OCI-LY1 (cell line): ENCODE results near the gene ORC1.

Experiments
- H2AFZ ChIP-seq: fragments of 200-600 bp; sonication (generic), shearing (Covaris generic); 2 replicates; pipeline ENCODE4 v1.6.0; 2014; ENCODE audit warnings: antibody characterized with exemption, mild to moderate bottlenecking, low read length
- H3F3A ChIP-seq: fragments of 200-600 bp; sonication (generic), shearing (Covaris generic); 2 replicates; pipeline ENCODE4 v1.6.0; 2014; ENCODE audit warnings: mild to moderate bottlenecking, antibody characterized with exemption, low read length, moderate library complexity; ENCODE audit not compliant: insufficient read depth
- H3K27ac ChIP-seq: fragments of 200-600 bp; sonication (generic); 2 replicates; pipeline ENCODE4 v1.5.1; 2014; ENCODE audit warnings: low read length, mixed run types, mild to moderate bottlenecking, low read depth; ENCODE audit not compliant: poor library complexity, severe bottlenecking
- H3K27me3 ChIP-seq: fragments of 200-600 bp; sonication (generic); 2 replicates; pipeline ENCODE4 v1.6.0; 2014; ENCODE audit warnings: antibody characterized with exemption, mild to moderate bottlenecking, low read length, moderate library complexity; ENCODE audit not compliant: insufficient read depth
- H3K36me3 ChIP-seq: fragments of 200-600 bp; sonication (generic); 2 replicates; pipeline ENCODE4 v1.6.1; 2014; ENCODE audit warnings: mild to moderate bottlenecking, antibody characterized with exemption, low read length, moderate library complexity, mixed read lengths; ENCODE audit not compliant: insufficient read depth
- H3K4me1 ChIP-seq: fragments of 200-600 bp; sonication (generic); 2 replicates; pipeline ENCODE4 v1.5.1; 2014; ENCODE audit warnings: mild to moderate bottlenecking, low read length, moderate library complexity; ENCODE audit not compliant: insufficient read depth, severe bottlenecking
- H3K4me2 ChIP-seq: fragments of 200-600 bp; sonication (generic), shearing (Covaris generic); 2 replicates; pipeline ENCODE4 v1.6.1; 2014; ENCODE audit warnings: low read length
- H3K4me3 ChIP-seq: fragments of 200-600 bp; sonication (generic); 2 replicates; pipeline ENCODE4 v1.5.1; 2014; ENCODE audit warnings: low read length, low read depth, mild to moderate bottlenecking, mixed read lengths; ENCODE audit not compliant: poor library complexity, severe bottlenecking
- H3K79me2 ChIP-seq: fragments of 200-600 bp; shearing (Covaris generic); 2 replicates; pipeline ENCODE4 v1.6.1; 2016; ENCODE audit warnings: mixed run types, low read length, mixed read lengths; ENCODE audit not compliant: insufficient read depth
- H3K9ac ChIP-seq: fragments of 200-600 bp; sonication (generic), shearing (Covaris generic); 2 replicates; pipeline ENCODE4 v1.6.1; 2014; ENCODE audit warnings: mild to moderate bottlenecking, low read length, mixed read lengths
- H3K9me2 ChIP-seq: fragments of 200-600 bp; sonication (generic), shearing (Covaris generic); 2 replicates; pipeline ENCODE4 v1.6.1; 2014; ENCODE audit warnings: low read depth, mild to moderate bottlenecking, low read length, mixed read lengths
- H3K9me3 ChIP-seq: fragments of 200-600 bp; shearing (Covaris generic); 2 replicates; pipeline ENCODE4 v1.6.1; 2014; ENCODE audit warnings: low read length, mixed read lengths
- H4K20me1 ChIP-seq: fragments of 200-600 bp; sonication (generic), shearing (Covaris generic); 2 replicates; pipeline ENCODE4 v1.6.0; 2016; ENCODE audit warnings: mild to moderate bottlenecking, low read length; ENCODE audit not compliant: insufficient read depth
- EZH2 ChIP-seq: fragments of 200-600 bp; sonication (generic), shearing (Covaris generic); IDR thresholded peaks from 2 replicates; pipeline ENCODE4 v1.8.0; 2017; ENCODE audit warnings: borderline replicate concordance, mixed run types, mild to moderate bottlenecking, antibody characterized with exemption, low read length, moderate library complexity, mixed read lengths
- TF ChIP-seq, protein P1 (sequence below): fragments of 200-600 bp; sonication (generic), shearing (Covaris generic); IDR thresholded peaks from 2 replicates; pipeline ENCODE4 v1.5.1; 2017; ENCODE audit warnings: mild to moderate bottlenecking, antibody characterized with exemption, low read length, moderate library complexity, mixed read lengths

Gene ORC1

DNA sequence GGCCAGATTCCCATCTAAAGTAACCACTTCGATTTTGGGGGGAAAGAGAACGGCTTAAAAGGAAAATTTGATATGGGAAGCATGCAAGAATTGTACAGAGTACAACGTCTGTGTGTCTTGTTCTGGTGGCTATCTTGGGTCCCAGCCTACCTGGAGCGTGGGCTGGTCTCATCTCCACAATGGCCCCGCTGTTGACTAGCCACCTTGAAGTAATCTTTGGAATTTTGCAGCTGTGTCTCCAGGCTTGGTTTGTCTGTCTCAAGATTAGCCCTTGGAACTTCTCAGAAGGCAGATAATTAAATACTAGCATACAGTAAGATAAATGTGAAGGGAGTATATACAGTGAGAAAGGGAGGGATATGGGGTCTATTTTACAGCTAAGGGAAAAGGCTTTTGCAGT, 37.0 kb downstream of the ORC1 start:
- no peak overlapping the region for H3K9ac ChIP-seq
- TF ChIP-seq, protein P1, sequence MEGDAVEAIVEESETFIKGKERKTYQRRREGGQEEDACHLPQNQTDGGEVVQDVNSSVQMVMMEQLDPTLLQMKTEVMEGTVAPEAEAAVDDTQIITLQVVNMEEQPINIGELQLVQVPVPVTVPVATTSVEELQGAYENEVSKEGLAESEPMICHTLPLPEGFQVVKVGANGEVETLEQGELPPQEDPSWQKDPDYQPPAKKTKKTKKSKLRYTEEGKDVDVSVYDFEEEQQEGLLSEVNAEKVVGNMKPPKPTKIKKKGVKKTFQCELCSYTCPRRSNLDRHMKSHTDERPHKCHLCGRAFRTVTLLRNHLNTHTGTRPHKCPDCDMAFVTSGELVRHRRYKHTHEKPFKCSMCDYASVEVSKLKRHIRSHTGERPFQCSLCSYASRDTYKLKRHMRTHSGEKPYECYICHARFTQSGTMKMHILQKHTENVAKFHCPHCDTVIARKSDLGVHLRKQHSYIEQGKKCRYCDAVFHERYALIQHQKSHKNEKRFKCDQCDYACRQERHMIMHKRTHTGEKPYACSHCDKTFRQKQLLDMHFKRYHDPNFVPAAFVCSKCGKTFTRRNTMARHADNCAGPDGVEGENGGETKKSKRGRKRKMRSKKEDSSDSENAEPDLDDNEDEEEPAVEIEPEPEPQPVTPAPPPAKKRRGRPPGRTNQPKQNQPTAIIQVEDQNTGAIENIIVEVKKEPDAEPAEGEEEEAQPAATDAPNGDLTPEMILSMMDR = no peak
- no peak for TF ChIP-seq EZH2
- no peak overlapping the region; the same call in 1 of the 2 replicates for H3K4me2 ChIP-seq
- no peaks in the 10 kb centered on the region for H3F3A ChIP-seq
- peaks cover 13% of the 10 kb centered on the region for H3K36me3 ChIP-seq
- H3K4me1 ChIP-seq = peaks cover 36% of the 10 kb centered on the region
- peaks cover 5% of the 10 kb centered on the region; the same call in 1 of the 2 replicates for H3K79me2 ChIP-seq
- no peaks in the 10 kb centered on the region for H3K9me2 ChIP-seq
- H3K4me3 ChIP-seq = no peak overlapping the region
- H3K27ac ChIP-seq = peak overlapping the region; percentile 65
- no peak overlapping the region for H2AFZ ChIP-seq
- H4K20me1 ChIP-seq = no peaks in the 10 kb centered on the region
- no peaks in the 10 kb centered on the region for H3K9me3 ChIP-seq
- H3K27me3 ChIP-seq = no peaks in the 10 kb centered on the region

DNA sequence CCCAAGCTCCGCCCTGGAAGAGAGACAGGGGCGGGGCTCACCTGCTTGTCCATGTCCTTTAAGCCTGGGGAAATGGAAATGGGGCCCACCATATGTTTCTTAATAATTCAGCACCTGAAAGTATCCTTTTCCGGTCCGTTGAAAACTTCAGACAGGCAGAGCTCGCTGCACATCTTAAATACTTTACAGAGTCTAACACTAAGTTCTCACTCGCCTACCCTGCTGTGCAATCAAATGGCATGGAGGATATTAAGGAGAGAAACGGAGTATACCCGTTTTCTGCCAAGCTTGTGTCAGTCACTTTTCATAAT, 37.8 kb downstream of the ORC1 start:
- Histone ChIP-seq H2AFZ (peak overlapping the region; percentile 77; the same call in 1 of the 2 replicates), H3K4me1 (peaks cover 36% of the 10 kb centered on the region), H3K9ac (peak overlapping the region; percentile 57), H3F3A (no peaks in the 10 kb centered on the region), H3K9me2 (no peaks in the 10 kb centered on the region), H3K4me2 (peak overlapping the region; percentile 66), H3K9me3 (no peaks in the 10 kb centered on the region), H4K20me1 (no peaks in the 10 kb centered on the region), H3K79me2 (peaks cover 5% of the 10 kb centered on the region; the same call in 1 of the 2 replicates), H3K4me3 (peak overlapping the region; percentile 78), H3K36me3 (peaks cover 21% of the 10 kb centered on the region), H3K27me3 (no peaks in the 10 kb centered on the region), H3K27ac (peak overlapping the region; percentile 65)
- TF ChIP-seq, protein P1 = no peak
- TF ChIP-seq EZH2 = no peak

DNA sequence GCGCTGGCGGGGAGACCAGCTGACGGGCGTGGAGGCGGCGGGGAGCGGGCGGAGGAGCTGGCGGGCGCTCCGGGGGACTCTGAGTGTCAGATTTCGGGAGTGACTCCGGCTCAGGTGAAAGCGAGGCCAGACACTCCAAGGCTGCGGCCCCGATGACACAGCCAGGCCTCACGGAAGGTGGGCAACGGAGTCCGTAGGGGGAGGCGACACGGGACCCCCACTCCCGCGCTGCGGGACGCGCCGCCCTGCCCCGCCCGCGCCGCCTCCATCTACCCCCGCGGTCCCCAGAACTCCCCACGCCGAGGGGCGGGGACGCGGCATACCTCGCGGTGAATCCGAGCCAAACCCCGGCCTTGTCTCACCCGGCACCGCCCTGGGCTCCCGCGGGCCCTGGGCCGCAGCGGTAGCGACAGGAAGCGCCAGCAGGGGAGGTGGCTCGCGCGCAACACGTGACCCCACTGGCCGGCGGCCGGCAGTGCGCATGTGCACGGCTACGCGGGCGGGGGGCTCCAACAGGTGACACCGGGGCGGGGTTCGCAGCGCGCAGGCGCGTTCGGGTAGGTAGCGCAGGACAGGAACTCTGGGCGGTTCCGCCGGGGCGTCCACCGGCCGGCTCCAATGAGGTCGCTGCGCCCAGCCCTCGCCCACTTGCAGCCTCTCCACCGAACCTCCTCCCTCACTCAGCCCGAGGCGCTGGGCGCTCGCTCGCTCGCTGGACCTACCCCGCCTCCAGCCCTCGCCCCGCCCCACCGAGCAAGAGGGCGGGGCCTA, 38.3 kb downstream of the ORC1 start, which contains the start of gene CC2D1B:
CC2D1B (minus strand) TSS at position 460 of the 771 bp plus-strand sequence. CDS start 1,585 bp downstream, outside the sequence.
- Histone ChIP-seq H3K9me2 (no peaks in the 10 kb centered on the region), H3K27me3 (no peaks in the 10 kb centered on the region), H3K4me1 (peaks cover 36% of the 10 kb centered on the region), H3K9ac (peak within 1 kb of the TSS; percentile 85), H2AFZ (peak within 1 kb of the TSS; percentile 77; the same call in 1 of the 2 replicates), H3K36me3 (peaks cover 27% of the 10 kb centered on the region), H3K4me3 (peak within 1 kb of the TSS; percentile 78), H3F3A (no peaks in the 10 kb centered on the region), H4K20me1 (no peaks in the 10 kb centered on the region), H3K79me2 (peaks cover 5% of the 10 kb centered on the region; the same call in 1 of the 2 replicates), H3K27ac (peak within 1 kb of the TSS; percentile 65), H3K4me2 (peak within 1 kb of the TSS; percentile 97), H3K9me3 (no peaks in the 10 kb centered on the region)
- TF ChIP-seq EZH2 = no peak
- TF ChIP-seq, protein P1 = no peak
